HepG2 (cell line): ENCODE measurements around the gene POLR3F. TPM values are rescaled to one million over a fixed set of nuclear protein-coding genes. Genes with fewer than 3 reads are reported as not detected.
A peak's percentile ranks its signal among the peaks of the same experiment; 100 is the strongest.

Experiments used
- CEBPG ChIP-seq: IDR thresholded peaks from 2 replicates; pipeline ENCODE4 v1.6.1; 2016
- MYPOP ChIP-seq: sonication (generic); formaldehyde crosslinking; IDR thresholded peaks from 2 replicates; pipeline ENCODE4 v1.8.1; 2023; ENCODE audit warnings: mild to moderate bottlenecking, moderate library complexity, missing genetic modification reagents
- NBN ChIP-seq: fragments of 450-650 bp; conservative IDR thresholded peaks from 2 replicates; pipeline ENCODE4 v1.6.1; 2017
- TAF15 ChIP-seq: fragments of 200-400 bp; formaldehyde crosslinking; IDR thresholded peaks from one replicate; pipeline ENCODE4 v1.6.1; 2018; ENCODE audit warnings: mild to moderate bottlenecking, low read depth, low read length; ENCODE audit not compliant: poor library complexity, severe bottlenecking
- TRAFD1 ChIP-seq: sonication (generic); formaldehyde crosslinking; IDR thresholded peaks from 2 replicates; pipeline ENCODE4 v1.5.1; 2020; ENCODE audit warnings: missing genetic modification reagents, mild to moderate bottlenecking, borderline replicate concordance
- ZFP37 ChIP-seq: sonication (generic); formaldehyde crosslinking; IDR thresholded peaks from 2 replicates; pipeline ENCODE4 v1.4.0; 2020; ENCODE audit warnings: missing genetic modification reagents, borderline replicate concordance
- ZFYVE20 ChIP-seq: sonication (generic); formaldehyde crosslinking; IDR thresholded peaks from 2 replicates; pipeline ENCODE4 v1.8.0; 2023; ENCODE audit warnings: low read depth, mild to moderate bottlenecking, moderate library complexity, missing genetic modification reagents, borderline replicate concordance
- ZNF136 ChIP-seq: sonication (generic); formaldehyde crosslinking; IDR thresholded peaks from 2 replicates; pipeline ENCODE4 v1.8.1; 2022; ENCODE audit warnings: low read depth, mild to moderate bottlenecking, moderate library complexity, missing genetic modification reagents
- ZNF333 ChIP-seq: sonication (generic); formaldehyde crosslinking; IDR thresholded peaks from 2 replicates; pipeline ENCODE4 v1.4.0; 2020; ENCODE audit warnings: mild to moderate bottlenecking, missing genetic modification reagents, borderline replicate concordance
- ZNF496 ChIP-seq: sonication (generic); formaldehyde crosslinking; IDR thresholded peaks from 2 replicates; pipeline ENCODE4 v1.8.1; 2023; ENCODE audit warnings: mild to moderate bottlenecking, moderate library complexity, missing genetic modification reagents; ENCODE audit not compliant: insufficient replicate concordance
- ZNF7 ChIP-seq: IDR thresholded peaks from 2 replicates; pipeline ENCODE4 v1.6.1; 2016; ENCODE audit warnings: missing biosample characterization, missing genetic modification reagents
- polyA plus RNA-seq, 8 experiments: library from polyadenylated mRNA; depleted of rRNA in 3 of 8; stranded (reverse) in 7 of 8; unstranded in 1 of 8; fragments of >200 nt; fragmentation: Illumina TruSeq in 4 of 8; extraction: Trizol in 4 of 8; gene quantifications; 2 replicates each; pipeline versions ENCODE4 v1.2.1 to v1.2.3, GENCODE V29; 2011 to 2016; ENCODE audit warnings: low read depth in 4 of 8, missing spikeins in 1 of 8, mixed read lengths in 1 of 8; ENCODE audit not compliant: insufficient read depth in 1 of 8
- total RNA-seq, 5 experiments: library from RNA; depleted of rRNA; stranded (reverse); fragments of >200 nt; fragmentation: Illumina TruSeq; extraction: Trizol; gene quantifications; 2 replicates each; pipeline ENCODE4 v1.2.3, GENCODE V29; 2016; ENCODE audit warnings: low read depth in 1 of 5
- TF ChIP-seq, protein P1 (sequence below): sonication (generic); formaldehyde crosslinking; IDR thresholded peaks from 2 replicates; pipeline ENCODE4 v1.4.0; 2020; ENCODE audit warnings: missing genetic modification reagents
- TF ChIP-seq, protein P2 (sequence below), 2 experiments: fragments of 450-650 bp in 1 of 2; sonication (generic) in 1 of 2; formaldehyde crosslinking in 1 of 2; IDR thresholded peaks; 2 replicates each; pipeline versions ENCODE4 v1.6.1 to v1.8.0; 2016 to 2022; ENCODE audit warnings: antibody characterized with exemption in 1 of 2, mild to moderate bottlenecking in 1 of 2, missing genetic modification reagents in 1 of 2

Gene POLR3F
- total and polyA plus RNA-seq, 2 of the 13 experiments (the other 11 are each of a cell fraction or from before 2014, with no cell fraction given) = 11.7 to 25.5 TPM

- no peak for TF ChIP-seq NBN
- no peak for TF ChIP-seq ZNF496 (CRISPR knock-in tag)
- peak; percentile 48 for TF ChIP-seq ZFP37 (CRISPR knock-in tag)
- peak; percentile 74 for TF ChIP-seq ZNF136 (CRISPR knock-in tag)
- TF ChIP-seq MYPOP (CRISPR knock-in tag) = peak; percentile 93
- peak; percentile 57 for TF ChIP-seq CEBPG (CRISPR knock-in tag)
- 0 out of 2 replicates have a peak, but pooled peaks have one; percentile 74 for TF ChIP-seq TRAFD1 (CRISPR knock-in tag)
- TF ChIP-seq ZNF333 (CRISPR knock-in tag) = 0 out of 2 replicates have a peak, but pooled peaks have one; percentile 18
- TF ChIP-seq ZFYVE20 (CRISPR knock-in tag) = no peak
- TF ChIP-seq TAF15 = peak; percentile 91
- TF ChIP-seq, protein P1, sequence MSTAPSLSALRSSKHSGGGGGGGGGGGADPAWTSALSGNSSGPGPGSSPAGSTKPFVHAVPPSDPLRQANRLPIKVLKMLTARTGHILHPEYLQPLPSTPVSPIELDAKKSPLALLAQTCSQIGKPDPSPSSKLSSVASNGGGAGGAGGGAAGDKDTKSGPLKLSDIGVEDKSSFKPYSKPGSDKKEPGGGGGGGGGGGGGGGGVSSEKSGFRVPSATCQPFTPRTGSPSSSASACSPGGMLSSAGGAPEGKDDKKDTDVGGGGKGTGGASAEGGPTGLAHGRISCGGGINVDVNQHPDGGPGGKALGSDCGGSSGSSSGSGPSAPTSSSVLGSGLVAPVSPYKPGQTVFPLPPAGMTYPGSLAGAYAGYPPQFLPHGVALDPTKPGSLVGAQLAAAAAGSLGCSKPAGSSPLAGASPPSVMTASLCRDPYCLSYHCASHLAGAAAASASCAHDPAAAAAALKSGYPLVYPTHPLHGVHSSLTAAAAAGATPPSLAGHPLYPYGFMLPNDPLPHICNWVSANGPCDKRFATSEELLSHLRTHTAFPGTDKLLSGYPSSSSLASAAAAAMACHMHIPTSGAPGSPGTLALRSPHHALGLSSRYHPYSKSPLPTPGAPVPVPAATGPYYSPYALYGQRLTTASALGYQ (CRISPR knock-in tag) = peak; percentile 50
- TF ChIP-seq ZNF7 (CRISPR knock-in tag) = no peak
- TF ChIP-seq, protein P2, sequence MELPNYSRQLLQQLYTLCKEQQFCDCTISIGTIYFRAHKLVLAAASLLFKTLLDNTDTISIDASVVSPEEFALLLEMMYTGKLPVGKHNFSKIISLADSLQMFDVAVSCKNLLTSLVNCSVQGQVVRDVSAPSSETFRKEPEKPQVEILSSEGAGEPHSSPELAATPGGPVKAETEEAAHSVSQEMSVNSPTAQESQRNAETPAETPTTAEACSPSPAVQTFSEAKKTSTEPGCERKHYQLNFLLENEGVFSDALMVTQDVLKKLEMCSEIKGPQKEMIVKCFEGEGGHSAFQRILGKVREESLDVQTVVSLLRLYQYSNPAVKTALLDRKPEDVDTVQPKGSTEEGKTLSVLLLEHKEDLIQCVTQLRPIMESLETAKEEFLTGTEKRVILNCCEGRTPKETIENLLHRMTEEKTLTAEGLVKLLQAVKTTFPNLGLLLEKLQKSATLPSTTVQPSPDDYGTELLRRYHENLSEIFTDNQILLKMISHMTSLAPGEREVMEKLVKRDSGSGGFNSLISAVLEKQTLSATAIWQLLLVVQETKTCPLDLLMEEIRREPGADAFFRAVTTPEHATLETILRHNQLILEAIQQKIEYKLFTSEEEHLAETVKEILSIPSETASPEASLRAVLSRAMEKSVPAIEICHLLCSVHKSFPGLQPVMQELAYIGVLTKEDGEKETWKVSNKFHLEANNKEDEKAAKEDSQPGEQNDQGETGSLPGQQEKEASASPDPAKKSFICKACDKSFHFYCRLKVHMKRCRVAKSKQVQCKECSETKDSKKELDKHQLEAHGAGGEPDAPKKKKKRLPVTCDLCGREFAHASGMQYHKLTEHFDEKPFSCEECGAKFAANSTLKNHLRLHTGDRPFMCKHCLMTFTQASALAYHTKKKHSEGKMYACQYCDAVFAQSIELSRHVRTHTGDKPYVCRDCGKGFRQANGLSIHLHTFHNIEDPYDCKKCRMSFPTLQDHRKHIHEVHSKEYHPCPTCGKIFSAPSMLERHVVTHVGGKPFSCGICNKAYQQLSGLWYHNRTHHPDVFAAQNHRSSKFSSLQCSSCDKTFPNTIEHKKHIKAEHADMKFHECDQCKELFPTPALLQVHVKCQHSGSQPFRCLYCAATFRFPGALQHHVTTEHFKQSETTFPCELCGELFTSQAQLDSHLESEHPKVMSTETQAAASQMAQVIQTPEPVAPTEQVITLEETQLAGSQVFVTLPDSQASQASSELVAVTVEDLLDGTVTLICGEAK (IDR thresholded peaks at IDR 0.05) = no peak
- TF ChIP-seq, protein P2 (CRISPR knock-in tag; IDR thresholded peaks at IDR 0.05) = peak; percentile 89
Observed at GRCh38 chr20:18507218-18508191, 40.3 kb downstream of the POLR3F start, which contains the start of gene SEC23B (continued).
